ENCODE data around the gene GP9. TPM values are rescaled to one million over a fixed set of nuclear protein-coding genes. Genes with fewer than 3 reads are reported as not detected.
"Not testable (repeated sequence)": the region's sequence is repeated elsewhere in the genome, so short reads cannot be mapped to it uniquely, and the experiment has no call there.

Gene GP9
- total and polyA plus RNA-seq, 8 donors: not detected

DNA sequence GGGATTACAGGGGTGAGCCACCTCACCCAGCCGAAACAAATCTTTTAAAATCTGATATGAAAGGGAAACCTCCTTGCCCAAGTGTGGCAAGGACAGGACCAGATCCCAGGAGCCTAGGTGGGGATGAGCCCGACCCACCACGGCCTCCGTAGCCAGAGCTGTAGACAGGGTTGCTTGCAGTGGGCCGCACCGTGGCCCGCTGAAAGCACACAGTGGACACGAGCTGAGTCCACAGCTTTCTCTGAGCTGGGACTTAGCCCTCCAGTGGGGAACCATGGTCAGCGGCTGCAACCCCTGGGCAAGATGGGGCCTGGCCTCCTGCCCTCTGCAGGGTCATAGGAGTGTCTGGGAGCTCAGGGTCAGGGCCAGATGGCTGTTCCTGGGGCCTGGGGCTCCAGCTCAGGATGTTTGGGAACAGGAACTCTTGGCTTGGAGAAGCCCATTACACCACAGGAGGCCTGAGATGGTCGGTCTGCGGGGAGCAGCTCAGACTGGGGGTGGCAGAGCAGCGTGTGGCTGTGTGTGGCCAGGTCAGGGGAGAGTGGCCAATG is 24.7 kb downstream of the GP9 start:
- intact Hi-C loops (cut with DNase I; ENCODE audit: low total_unique reads): no loop called here
- H3K4me1 ChIP-seq: peaks cover 6 to 14% (median 8%) of the 10 kb centered on the region in 4 donors
- 93 to 98% (median 96%) methylated on average over 8 to 12 of the region's 12 CpGs for WGBS, 5 donors
- H3K9me3 ChIP-seq: no peaks in the 10 kb centered on the region
- no peaks in the 10 kb centered on the region for H3K36me3 ChIP-seq
- no peak for DNase-seq
- TF ChIP-seq POLR2AphosphoS5 (IDR thresholded peaks at IDR 0.05) (no peak), POLR2A (IDR thresholded peaks at IDR 0.05) (no peak)
- no peak overlapping the region for H3K4me3 ChIP-seq
- H3K27ac ChIP-seq: peak overlapping the region in 1 of 5 donors; percentile 90
- H3K27me3 ChIP-seq: no peaks in the 10 kb centered on the region

DNA sequence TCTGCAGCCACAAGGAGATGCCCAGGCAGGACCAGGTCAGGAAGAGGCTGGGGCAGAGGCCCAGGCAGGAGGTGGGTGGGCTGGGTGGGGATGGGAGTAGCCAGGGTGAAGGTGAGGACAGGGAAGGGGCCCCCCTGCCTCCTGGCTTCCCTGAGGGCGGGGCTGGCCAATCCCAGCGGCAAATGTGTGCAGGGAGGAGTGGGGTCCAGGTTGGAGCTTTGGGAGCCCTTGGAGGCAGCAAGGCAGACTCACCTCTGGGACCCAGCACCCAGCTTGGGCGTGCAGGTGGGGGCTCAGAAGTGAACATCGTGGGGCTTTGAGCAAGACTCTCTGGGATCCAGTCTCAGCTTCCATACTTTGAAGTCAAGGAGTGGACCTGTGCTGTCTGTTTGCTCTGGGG is 25.2 kb downstream of the GP9 start:
- 82 to 92% (median 88%) methylated on average over 2 to 4 of the region's 4 CpGs for WGBS, 5 donors
- peaks cover 6 to 14% (median 8%) of the 10 kb centered on the region in 4 donors for H3K4me1 ChIP-seq
- no peak for DNase-seq
- H3K9me3 ChIP-seq: no peaks in the 10 kb centered on the region
- H3K27ac ChIP-seq: peak overlapping the region in 2 of 5 donors; percentile 78 to 90
- H3K27me3 ChIP-seq: no peaks in the 10 kb centered on the region
- H3K36me3 ChIP-seq: no peaks in the 10 kb centered on the region
- TF ChIP-seq POLR2AphosphoS5 (IDR thresholded peaks at IDR 0.05): no peak
- TF ChIP-seq, protein P1, sequence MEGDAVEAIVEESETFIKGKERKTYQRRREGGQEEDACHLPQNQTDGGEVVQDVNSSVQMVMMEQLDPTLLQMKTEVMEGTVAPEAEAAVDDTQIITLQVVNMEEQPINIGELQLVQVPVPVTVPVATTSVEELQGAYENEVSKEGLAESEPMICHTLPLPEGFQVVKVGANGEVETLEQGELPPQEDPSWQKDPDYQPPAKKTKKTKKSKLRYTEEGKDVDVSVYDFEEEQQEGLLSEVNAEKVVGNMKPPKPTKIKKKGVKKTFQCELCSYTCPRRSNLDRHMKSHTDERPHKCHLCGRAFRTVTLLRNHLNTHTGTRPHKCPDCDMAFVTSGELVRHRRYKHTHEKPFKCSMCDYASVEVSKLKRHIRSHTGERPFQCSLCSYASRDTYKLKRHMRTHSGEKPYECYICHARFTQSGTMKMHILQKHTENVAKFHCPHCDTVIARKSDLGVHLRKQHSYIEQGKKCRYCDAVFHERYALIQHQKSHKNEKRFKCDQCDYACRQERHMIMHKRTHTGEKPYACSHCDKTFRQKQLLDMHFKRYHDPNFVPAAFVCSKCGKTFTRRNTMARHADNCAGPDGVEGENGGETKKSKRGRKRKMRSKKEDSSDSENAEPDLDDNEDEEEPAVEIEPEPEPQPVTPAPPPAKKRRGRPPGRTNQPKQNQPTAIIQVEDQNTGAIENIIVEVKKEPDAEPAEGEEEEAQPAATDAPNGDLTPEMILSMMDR (IDR thresholded peaks at IDR 0.05): no peak
- TF ChIP-seq EP300 (IDR thresholded peaks at IDR 0.05): no peak
- no peak for TF ChIP-seq POLR2A (IDR thresholded peaks at IDR 0.05)
- intact Hi-C loops (cut with DNase I; ENCODE audit: low total_unique reads): no loop called here
- no peak overlapping the region for H3K4me3 ChIP-seq

DNA sequence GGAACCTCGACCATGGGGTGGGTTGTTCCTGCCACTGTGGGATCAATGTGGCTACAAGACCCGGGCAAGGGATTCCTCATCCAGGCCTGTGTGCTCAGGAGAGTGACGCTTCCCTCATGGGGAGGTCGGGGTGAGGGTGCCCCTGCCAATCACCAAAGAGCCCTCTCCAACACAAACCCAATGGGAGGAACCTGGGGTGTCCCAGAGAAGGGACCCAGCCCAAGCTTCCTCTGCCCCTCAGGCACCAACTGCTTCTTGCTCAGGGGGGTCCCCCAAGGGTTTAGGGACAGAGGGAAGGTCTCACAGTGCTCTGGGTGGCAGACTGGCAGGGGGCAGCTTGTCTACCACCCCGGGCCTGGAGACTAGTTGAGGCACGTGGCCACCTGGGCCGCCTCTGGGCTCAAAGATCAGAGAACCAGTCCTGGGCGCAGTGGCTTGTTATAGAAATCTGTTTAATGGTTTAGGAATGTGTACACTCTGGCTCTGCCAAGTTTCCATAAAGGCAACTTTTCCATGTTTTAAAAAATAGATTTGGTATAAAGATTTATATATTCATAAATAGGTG is 26.6 kb downstream of the GP9 start:
- H3K27ac ChIP-seq: peak overlapping the region; percentile 42 to 90 (median 78)
- peaks cover 6 to 14% (median 8%) of the 10 kb centered on the region in 4 donors for H3K4me1 ChIP-seq
- no peaks in the 10 kb centered on the region for H3K9me3 ChIP-seq
- peaks cover 10 to 14% (median 12%) of the 10 kb centered on the region in 4 donors for H3K36me3 ChIP-seq
- no peak overlapping the region for H3K4me3 ChIP-seq
- 43 to 57% (median 51%) methylated on average over 7 to 8 of the region's 8 CpGs for WGBS, 5 donors
- TF ChIP-seq POLR2AphosphoS5 (IDR thresholded peaks at IDR 0.05) (no peak), EP300 (IDR thresholded peaks at IDR 0.05) (no peak), POLR2A (IDR thresholded peaks at IDR 0.05) (no peak)
- TF ChIP-seq, protein P1 (IDR thresholded peaks at IDR 0.05): no peak
- intact Hi-C loops (cut with DNase I; ENCODE audit: low total_unique reads): no loop called here
- no peaks in the 10 kb centered on the region for H3K27me3 ChIP-seq
- peak; percentile 49 to 71 for DNase-seq

- intact Hi-C loops (cut with DNase I; ENCODE audit: low total_unique reads); H3K4me3 ChIP-seq; H3K27me3 ChIP-seq; H3K9me3 ChIP-seq: not testable (repeated sequence)
- peak; percentile 52 to 81 for DNase-seq
- Histone ChIP-seq H3K27ac (peak overlapping the region in 4 of 5 donors; percentile 49 to 81 (median 74)), H3K36me3 (peaks cover 11 to 21% (median 19%) of the 10 kb centered on the region in 4 donors), H3K4me1 (peaks cover 6 to 14% (median 8%) of the 10 kb centered on the region in 4 donors)
- 0 to 8% (median 5%) methylated on average over 4 to 5 of the region's 9 CpGs; no CpG with 5 or more reads in 2 of the 5 donors for WGBS, 5 donors
Observed at GRCh38 chr3:129087904-129088303, 27.3 kb downstream of the GP9 start.

- intact Hi-C loops (cut with DNase I; ENCODE audit: low total_unique reads); H3K9me3 ChIP-seq; H3K27ac ChIP-seq; H3K27me3 ChIP-seq; H3K4me3 ChIP-seq; DNase-seq: not testable (repeated sequence)
- Histone ChIP-seq H3K36me3 (peaks cover 15 to 25% (median 23%) of the 10 kb centered on the region in 4 donors), H3K4me1 (peaks cover 6 to 14% (median 8%) of the 10 kb centered on the region in 4 donors)
- WGBS, 5 donors: no CpG with 5 or more reads among the region's 6 CpGs
Observed at GRCh38 chr3:129088312-129088711, 27.7 kb downstream of the GP9 start.

GRCh38 chr3:129095285-129095684 is 34.7 kb downstream of the GP9 start:
- 88 to 98% (median 96%) methylated on average over 7 to 10 of the region's 10 CpGs for WGBS, 5 donors
- intact Hi-C loops (cut with DNase I; ENCODE audit: low total_unique reads): no loop called here
- Histone ChIP-seq H3K4me1 (no peaks in the 10 kb centered on the region), H3K27ac (no peak overlapping the region), H3K9me3 (no peaks in the 10 kb centered on the region), H3K4me3 (no peak overlapping the region), H3K27me3 (no peaks in the 10 kb centered on the region), H3K36me3 (peaks cover 28 to 65% (median 55%) of the 10 kb centered on the region in 4 donors)
- no peak for DNase-seq
- TF ChIP-seq POLR2AphosphoS5 (IDR thresholded peaks at IDR 0.05) (no peak), POLR2A (IDR thresholded peaks at IDR 0.05) (no peak), EP300 (IDR thresholded peaks at IDR 0.05) (no peak)
- TF ChIP-seq, protein P1 (IDR thresholded peaks at IDR 0.05): no peak
